GM12878 (cell line): ENCODE results near the gene ASH1L. TPM values are rescaled to one million over a fixed set of nuclear protein-coding genes. Genes with fewer than 3 reads are reported as not detected.

Experiments used
- ATAC-seq: fragments of 200-7000 bp; cut with Tn5 transposase; 3 replicates; pipeline ENCODE4 v1.9.1; 2020; ENCODE audit warnings: mild to moderate bottlenecking, moderate library complexity
- BruUV-seq: library from RNA; stranded (reverse); fragments of 400-500 nt; replicated peaks from 2 replicates; lab custom pipeline; 2021; lab: Mats Ljungman, UMichigan
- CTCF ChIA-PET: fragments of 300-600 bp; sonication (Branson Sonifier 250); formaldehyde crosslinking; extraction: SDS; loops from one replicate; lab custom pipeline; 2021; ENCODE audit warnings: inconsistent platforms; lab: Yijun Ruan, JAX
- POLR2A ChIA-PET: fragments of 350-600 bp; formaldehyde crosslinking; extraction: SDS; loops from one replicate; lab custom pipeline; 2021; ENCODE audit warnings: inconsistent platforms; lab: Charles Lee
- RAD21 ChIA-PET: fragments of 300-600 bp; sonication (Branson Sonifier 250); formaldehyde crosslinking; loops from one replicate; lab custom pipeline; 2023; ENCODE audit warnings: antibody characterized with exemption; ENCODE audit not compliant: unreplicated experiment; lab: Charles Lee
- SMC1A ChIA-PET: fragments of 300-600 bp; sonication (Branson Sonifier 250); formaldehyde crosslinking; loops from one replicate; lab custom pipeline; 2023; ENCODE audit not compliant: unreplicated experiment, uncharacterized antibody; lab: Charles Lee
- DNase-seq: peaks from one replicate; pipeline ENCODE4 v3.0.0-alpha.2; 2011; ENCODE audit warnings: low read depth, low spot score
- FAIRE-seq: peaks from 3 replicates; lab custom pipeline; 2011; peaks lifted over from hg19 to GRCh38; lab: Jason Lieb, UNC
- H2AFZ ChIP-seq: 2 replicates; pipeline ENCODE4 v1.6.0; 2011; ENCODE audit warnings: low read depth, low read length, control low read depth; ENCODE audit not compliant: control insufficient read depth
- H3K27ac ChIP-seq: 2 replicates; pipeline ENCODE4 v1.5.1; 2011; ENCODE audit warnings: control low read depth; ENCODE audit not compliant: control insufficient read depth, insufficient read depth
- H3K27me3 ChIP-seq, 2 experiments: replicated peaks in 1 of 2; 2 replicates each; pipeline versions ENCODE4 v1.6.0 to v1.6.1; 2011; ENCODE audit warnings: low read length in 1 of 2; ENCODE audit not compliant: control insufficient read depth in 2 of 2, insufficient read depth in 2 of 2
- H3K36me3 ChIP-seq, 2 experiments: 2 replicates each; pipeline ENCODE4 v1.5.1; 2011; ENCODE audit warnings: low read length in 1 of 2; ENCODE audit not compliant: control insufficient read depth in 2 of 2, insufficient read depth in 2 of 2
- H3K4me1 ChIP-seq: 2 replicates; pipeline ENCODE4 v1.6.1; 2011; ENCODE audit warnings: mild to moderate bottlenecking, low read length, moderate library complexity, mixed read lengths; ENCODE audit not compliant: control insufficient read depth, insufficient read depth
- H3K4me2 ChIP-seq: 2 replicates; pipeline ENCODE4 v1.6.0; 2011; ENCODE audit warnings: control low read depth; ENCODE audit not compliant: control insufficient read depth, insufficient read depth
- H3K4me3 ChIP-seq: fragments of 200-600 bp; sonication (generic); 2 replicates; pipeline ENCODE4 v1.5.1; 2016
- H3K79me2 ChIP-seq: 2 replicates; pipeline ENCODE4 v1.6.0; 2011; ENCODE audit warnings: low read length; ENCODE audit not compliant: control insufficient read depth, insufficient read depth
- H3K9ac ChIP-seq: 2 replicates; pipeline ENCODE4 v1.8.0; 2011; ENCODE audit warnings: low read length, control low read depth, mixed read lengths; ENCODE audit not compliant: control insufficient read depth, insufficient read depth
- H3K9me3 ChIP-seq: replicated peaks from 3 replicates; pipeline ENCODE4 v1.5.1; 2011; ENCODE audit warnings: mild to moderate bottlenecking, low read length; ENCODE audit not compliant: control insufficient read depth, insufficient read depth
- H4K20me1 ChIP-seq: 2 replicates; pipeline ENCODE4 v1.6.0; 2011; ENCODE audit not compliant: control insufficient read depth, insufficient read depth
- BHLHE40 ChIP-seq, 2 experiments: fragments of 450-650 bp in 1 of 2; IDR thresholded peaks; 2 replicates each; pipeline ENCODE4 v1.6.1; 2011 to 2017; ENCODE audit warnings: low read depth in 2 of 2, borderline replicate concordance in 1 of 2, improper control_type of control experiment in 1 of 2, low read length in 1 of 2, mild to moderate bottlenecking in 1 of 2
- CBX5 ChIP-seq: sonication (generic); IDR thresholded peaks from 2 replicates; pipeline ENCODE4 v1.6.1; 2016; ENCODE audit warnings: low read depth, moderate library complexity, mild to moderate bottlenecking, inconsistent platforms
- NBN ChIP-seq: fragments of 450-650 bp; IDR thresholded peaks from 2 replicates; pipeline ENCODE4 v1.6.1; 2016
- POLR2AphosphoS5 ChIP-seq: IDR thresholded peaks from 2 replicates; pipeline ENCODE4 v1.6.1; 2011; ENCODE audit warnings: mild to moderate bottlenecking, low read length, inconsistent platforms
- SIN3A ChIP-seq: IDR thresholded peaks from 2 replicates; pipeline ENCODE4 v1.6.1; 2012; ENCODE audit warnings: low read depth, low read length, improper control_type of control experiment
- SMAD1 ChIP-seq: fragments of 450-650 bp; IDR thresholded peaks from 2 replicates; pipeline ENCODE4 v1.6.1; 2018; ENCODE audit warnings: mild to moderate bottlenecking, low read depth; ENCODE audit not compliant: partially characterized antibody
- ZBED1 ChIP-seq: IDR thresholded peaks from 2 replicates; pipeline ENCODE4 v1.6.1; 2016; ENCODE audit warnings: borderline replicate concordance
- WGBS: methylation state at CpG from one replicate; pipeline ENCODE4 v1.1.6; 2016; ENCODE audit warnings: low lambda C conversion rate; ENCODE audit not compliant: insufficient replicate concordance, insufficient coverage; ENCODE audit errors: missing lambda C conversion rate; 5-methylcytosine and 5-hydroxymethylcytosine counted together
- in situ Hi-C: fragments of 300-500 bp; cut with MboI; formaldehyde crosslinking; loops from 9 replicates; pipeline ENCODE4 v1.14.3; 2018; ENCODE audit warnings: mixed read lengths
- intact Hi-C: fragments of 100-400 bp; cut with micrococcal nuclease; formaldehyde crosslinking; loops from one replicate; pipeline ENCODE4 v1.14.2; 2022; ENCODE audit not compliant: unreplicated experiment
- polyA plus RNA-seq, 11 experiments: library from polyadenylated mRNA; depleted of rRNA in 4 of 11; unstranded in 6 of 11; stranded (reverse) in 5 of 11; fragments of >200 nt; fragmentation: Nextera tagmentation in 4 of 11; fragmentation: Illumina TruSeq in 1 of 11; extraction: Ambion mirVana in 4 of 11; extraction: Trizol in 1 of 11; gene quantifications; 1 replicate in 1 of 11; 2 replicates in 10 of 11; pipeline versions ENCODE4 v1.2.1 to v1.2.3, GENCODE V29; 2011 to 2016; ENCODE audit warnings: inconsistent platforms in 2 of 11, missing spikeins in 2 of 11, low read depth in 1 of 11
- total RNA-seq, 4 experiments: library from RNA; depleted of rRNA in 3 of 4; stranded (reverse); fragments of >200 nt in 3 of 4; fragmentation: Illumina TruSeq in 1 of 4; extraction: Trizol in 1 of 4; gene quantifications; 2 replicates each; pipeline versions ENCODE4 v1.2.1 to v1.2.3, GENCODE V29; 2013 to 2021
- TF ChIP-seq, protein P1 (sequence below): IDR thresholded peaks from 2 replicates; pipeline ENCODE4 v1.6.1; 2012; ENCODE audit warnings: mild to moderate bottlenecking, low read depth, low read length

ASH1L gene
- total and polyA plus RNA-seq, 10 of the 15 experiments (the other 5 are each of a cell fraction or from before 2014, with no cell fraction given), result 1.7 to 23.9 (median 16.6) TPM

DNA sequence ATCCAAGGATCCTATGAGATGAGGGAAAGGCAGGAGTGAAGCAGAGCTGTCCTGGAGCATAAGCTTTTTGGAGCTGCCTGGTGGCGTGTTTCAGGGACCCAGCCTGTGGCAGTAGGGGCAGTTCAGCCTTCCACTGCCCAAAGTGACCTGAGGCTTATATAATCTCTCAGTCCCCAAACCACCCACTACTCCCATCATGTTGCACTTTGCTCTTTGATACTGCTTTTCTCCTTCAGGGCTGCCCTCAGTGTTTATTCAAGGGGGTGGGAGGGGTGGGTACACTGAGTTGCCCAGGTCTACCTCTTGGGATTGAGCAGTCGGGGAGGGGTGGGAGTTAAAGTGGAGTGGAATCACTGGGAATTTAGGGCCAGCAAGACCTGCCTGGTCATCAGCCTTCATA lies 276.1 kb downstream of the ASH1L start:
- WGBS, result 34% methylated on average over 2 of the region's 2 CpGs
- CTCF ChIA-PET, result interaction anchor here (1.1 to 1.3 kb wide), 2 partner anchors 26 to 35 kb away, joined by 3 read pairs; no protein-coding TSS in a partner anchor
- no peak for TF ChIP-seq BHLHE40 (IDR thresholded peaks at IDR 0.05; ENCODE audit: borderline replicate concordance in 1 of 2, low read depth in 2 of 2, low read length in 1 of 2)
- TF ChIP-seq CBX5, result no peak
- TF ChIP-seq NBN, result no peak
- no peak for TF ChIP-seq SIN3A
- TF ChIP-seq, protein P1, sequence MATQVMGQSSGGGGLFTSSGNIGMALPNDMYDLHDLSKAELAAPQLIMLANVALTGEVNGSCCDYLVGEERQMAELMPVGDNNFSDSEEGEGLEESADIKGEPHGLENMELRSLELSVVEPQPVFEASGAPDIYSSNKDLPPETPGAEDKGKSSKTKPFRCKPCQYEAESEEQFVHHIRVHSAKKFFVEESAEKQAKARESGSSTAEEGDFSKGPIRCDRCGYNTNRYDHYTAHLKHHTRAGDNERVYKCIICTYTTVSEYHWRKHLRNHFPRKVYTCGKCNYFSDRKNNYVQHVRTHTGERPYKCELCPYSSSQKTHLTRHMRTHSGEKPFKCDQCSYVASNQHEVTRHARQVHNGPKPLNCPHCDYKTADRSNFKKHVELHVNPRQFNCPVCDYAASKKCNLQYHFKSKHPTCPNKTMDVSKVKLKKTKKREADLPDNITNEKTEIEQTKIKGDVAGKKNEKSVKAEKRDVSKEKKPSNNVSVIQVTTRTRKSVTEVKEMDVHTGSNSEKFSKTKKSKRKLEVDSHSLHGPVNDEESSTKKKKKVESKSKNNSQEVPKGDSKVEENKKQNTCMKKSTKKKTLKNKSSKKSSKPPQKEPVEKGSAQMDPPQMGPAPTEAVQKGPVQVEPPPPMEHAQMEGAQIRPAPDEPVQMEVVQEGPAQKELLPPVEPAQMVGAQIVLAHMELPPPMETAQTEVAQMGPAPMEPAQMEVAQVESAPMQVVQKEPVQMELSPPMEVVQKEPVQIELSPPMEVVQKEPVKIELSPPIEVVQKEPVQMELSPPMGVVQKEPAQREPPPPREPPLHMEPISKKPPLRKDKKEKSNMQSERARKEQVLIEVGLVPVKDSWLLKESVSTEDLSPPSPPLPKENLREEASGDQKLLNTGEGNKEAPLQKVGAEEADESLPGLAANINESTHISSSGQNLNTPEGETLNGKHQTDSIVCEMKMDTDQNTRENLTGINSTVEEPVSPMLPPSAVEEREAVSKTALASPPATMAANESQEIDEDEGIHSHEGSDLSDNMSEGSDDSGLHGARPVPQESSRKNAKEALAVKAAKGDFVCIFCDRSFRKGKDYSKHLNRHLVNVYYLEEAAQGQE, result no peak
- no peak for TF ChIP-seq POLR2AphosphoS5
- TF ChIP-seq SMAD1, result no peak
- no peak for TF ChIP-seq ZBED1
- DNase-seq, result no peak
- intact Hi-C loops (no loop called here), in situ Hi-C loops (no loop called here)
- no TSS peak for BruUV-seq
- ATAC-seq, result no peak
- no peak for FAIRE-seq
- Histone ChIP-seq H3K4me3 (no peak overlapping the region), H3K9me3 (no peaks in the 10 kb centered on the region), H3K9ac (no peak overlapping the region), H3K4me1 (no peaks in the 10 kb centered on the region), H3K27me3 (no peaks in the 10 kb centered on the region), H2AFZ (no peak overlapping the region), H3K4me2 (no peak overlapping the region), H3K27ac (no peak overlapping the region), H3K36me3 (no peaks in the 10 kb centered on the region), H3K79me2 (no peaks in the 10 kb centered on the region), H4K20me1 (no peaks in the 10 kb centered on the region)
- SMC1A ChIA-PET, result no interaction called here
- POLR2A ChIA-PET, result interaction anchor here (0.6 kb wide), 2 partner anchors 15 to 298 kb away, joined by 3 to 4 read pairs; no protein-coding TSS in a partner anchor
- RAD21 ChIA-PET, result no interaction called here
